ENCODE data around the gene YBX1.
"Not testable (repeated sequence)": the region's sequence is repeated elsewhere in the genome, so short reads cannot be mapped to it uniquely, and the experiment has no call there.

Gene YBX1

DNA sequence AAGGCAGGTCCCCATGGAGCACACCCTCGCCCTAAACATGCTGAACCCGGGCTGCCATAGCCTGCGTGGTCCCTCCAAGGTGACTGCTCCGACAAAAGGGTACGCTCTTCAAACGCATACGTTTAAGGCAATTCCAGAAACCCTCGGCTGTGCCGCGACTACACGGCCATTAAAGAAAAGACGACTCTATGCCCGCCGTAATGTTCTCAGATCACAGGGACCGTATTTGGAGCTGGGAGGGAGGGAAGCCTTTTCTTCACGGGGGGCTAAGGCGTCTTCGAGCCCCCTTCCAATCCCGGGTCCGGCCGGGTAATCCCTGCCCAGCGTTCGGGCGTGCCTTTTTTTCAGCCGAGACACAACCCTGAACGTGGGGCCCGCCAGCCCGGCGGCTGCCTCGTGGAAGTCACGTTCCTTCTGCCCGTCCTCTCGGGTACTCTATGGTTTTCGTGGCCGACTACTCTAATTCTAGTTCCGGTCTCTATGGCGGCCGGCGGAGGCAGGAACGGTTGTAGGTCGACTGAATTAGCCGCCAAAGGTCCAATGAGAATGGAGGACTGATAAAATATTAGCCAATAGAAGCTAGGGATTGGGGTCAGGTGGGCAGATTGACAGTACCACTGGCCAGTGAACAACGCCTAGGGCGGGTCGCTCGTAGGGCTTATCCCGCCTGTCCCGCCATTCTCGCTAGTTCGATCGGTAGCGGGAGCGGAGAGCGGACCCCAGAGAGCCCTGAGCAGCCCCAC lies at the start of gene YBX1:
TSS of gene YBX1 (plus strand) at position 678 of the 743 bp plus-strand sequence. CDS start 148 bp downstream, outside the sequence.
- peak; percentile 99 for DNase-seq (ENCODE audit: low spot score)

DNA sequence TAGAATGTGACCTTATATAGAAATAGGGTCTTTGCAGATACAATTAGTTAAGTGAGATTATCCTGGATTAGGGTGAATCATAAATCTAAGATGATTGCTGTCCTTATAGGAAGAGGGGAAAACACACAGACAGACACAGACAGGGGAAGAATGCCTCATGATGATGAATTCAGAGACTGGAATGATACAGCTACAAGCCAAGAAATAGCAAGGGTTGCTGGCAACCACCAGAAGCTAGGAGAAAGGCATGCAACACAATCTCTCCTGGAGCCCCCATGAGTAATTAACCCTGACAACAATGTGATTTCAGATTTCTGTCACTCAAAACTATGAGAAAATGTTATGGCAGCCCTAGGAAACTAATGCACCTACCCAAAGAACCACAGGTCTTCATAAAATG lies 43.1 kb upstream of the YBX1 start:
- no peak for DNase-seq (ENCODE audit: low spot score)

DNA sequence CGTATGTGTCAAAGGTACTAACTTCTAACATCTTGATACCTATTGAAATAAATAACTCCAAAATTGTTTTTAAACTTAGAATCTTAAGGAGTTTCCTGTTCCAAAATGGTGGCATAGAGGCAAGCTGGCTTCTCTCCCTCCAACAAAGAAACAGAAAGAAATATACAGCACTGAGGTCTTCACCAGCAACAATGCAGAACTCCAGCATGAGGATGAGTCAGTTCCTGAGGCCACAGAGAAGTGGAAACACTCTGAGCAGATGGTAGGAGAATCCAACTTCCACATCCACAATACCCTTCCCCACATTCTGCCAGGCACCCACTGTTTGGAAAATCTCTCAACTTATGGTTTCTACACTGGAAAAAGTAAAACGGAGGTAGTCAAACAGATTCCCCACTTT lies 36.2 kb upstream of the YBX1 start:
- DNase-seq (ENCODE audit: low spot score), result no peak

DNA sequence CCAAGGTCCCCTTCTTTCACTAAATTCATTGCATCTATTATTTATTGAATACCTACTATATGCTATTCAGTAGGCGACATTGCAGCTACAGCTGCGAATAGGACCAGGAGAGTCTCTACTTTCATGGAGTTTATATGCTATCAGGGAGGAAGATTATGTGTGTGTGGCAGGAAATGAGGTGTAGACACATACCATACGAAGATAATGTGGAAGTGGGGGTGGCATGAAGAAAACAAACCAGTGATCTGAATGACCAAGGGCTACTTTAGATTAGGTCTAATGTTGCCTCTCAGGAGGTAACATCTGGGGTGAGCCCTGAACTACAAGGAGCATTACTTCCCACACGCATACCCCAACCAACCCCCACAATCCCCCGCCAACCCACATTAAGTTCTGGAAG lies 25.0 kb upstream of the YBX1 start:
- DNase-seq (ENCODE audit: low spot score), result no peak

- peak; percentile 92 for DNase-seq (ENCODE audit: low spot score)
These were observed 24.0 kb upstream of the YBX1 start, which contains the start of gene PPIH for GRCh38 chr1:42657981-42658876. Gene PPIH (plus strand): TSS chr1:42658423. CDS start chr1:42658447, 24 bp downstream.

GRCh38 chr1:42658877-42659337 lies 23.3 kb upstream of the YBX1 start:
- DNase-seq (ENCODE audit: low spot score), result no peak

GRCh38 chr1:42660907-42661500 lies 21.2 kb upstream of the YBX1 start:
- peak; percentile 26 for DNase-seq (ENCODE audit: low spot score)

GRCh38 chr1:42669936-42670335 lies 12.3 kb upstream of the YBX1 start:
- DNase-seq (ENCODE audit: low spot score), result no peak

GRCh38 chr1:42670425-42670824 lies 11.8 kb upstream of the YBX1 start:
- DNase-seq (ENCODE audit: low spot score), result no peak

DNA sequence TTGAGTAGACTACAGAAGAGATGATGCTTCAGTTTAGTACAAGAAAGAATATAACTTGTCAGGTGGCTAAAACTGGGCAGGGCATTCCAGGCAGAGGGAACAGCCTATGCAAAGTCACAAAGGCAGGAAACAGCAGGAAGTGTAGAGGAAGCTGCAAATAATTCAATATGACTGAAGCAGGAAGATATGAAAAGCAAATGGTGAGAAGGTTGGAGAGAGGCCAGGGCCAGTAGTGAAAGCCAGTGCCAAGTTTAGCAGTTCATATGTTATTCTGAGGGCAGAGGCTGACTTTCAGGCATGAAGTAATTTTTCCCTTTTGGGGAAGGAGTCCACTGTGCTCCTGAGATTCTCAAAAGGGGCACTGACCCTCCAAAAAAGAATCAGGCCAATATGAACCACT lies 8.0 kb upstream of the YBX1 start:
- DNase-seq (ENCODE audit: low spot score), result no peak

GRCh38 chr1:42674682-42675081 lies 7.5 kb upstream of the YBX1 start:
- no peak for DNase-seq (ENCODE audit: low spot score)

- DNase-seq (ENCODE audit: low spot score), result no peak
These were observed 6.8 kb upstream of the YBX1 start for GRCh38 chr1:42675467-42675866.

DNA sequence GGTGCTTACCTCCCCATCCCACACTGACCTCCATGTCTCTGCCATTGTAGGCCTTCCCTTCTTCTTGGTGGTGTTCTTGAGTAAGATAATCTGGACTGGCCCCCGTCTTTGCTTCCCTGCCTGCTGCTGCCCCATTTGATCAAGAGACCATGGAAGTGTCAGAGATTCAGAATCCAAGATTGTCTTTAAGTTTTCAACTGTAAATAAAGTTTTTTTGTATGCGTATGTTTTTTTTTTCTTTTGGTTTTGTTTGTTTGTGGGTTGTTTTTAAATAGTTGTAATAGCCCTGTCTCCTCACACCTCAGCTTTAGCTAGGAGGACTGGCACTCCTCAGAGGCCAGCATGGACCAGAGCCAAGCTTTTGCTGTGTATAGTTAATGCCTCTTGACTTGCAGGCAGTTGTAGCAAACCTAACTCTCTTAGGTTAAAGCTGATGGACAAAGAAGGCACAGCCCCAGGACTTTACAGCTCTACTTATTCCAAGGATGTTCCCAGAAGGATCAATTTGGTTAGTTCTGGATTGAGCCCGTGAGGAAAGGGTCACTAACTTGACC lies 5.6 kb upstream of the YBX1 start:
- DNase-seq (ENCODE audit: low spot score), result no peak

- DNase-seq (ENCODE audit: low spot score), result no peak
These were observed 2.7 kb upstream of the YBX1 start for GRCh38 chr1:42679364-42679983.

- DNase-seq (ENCODE audit: low spot score), result no peak
These were observed 2.2 kb upstream of the YBX1 start for GRCh38 chr1:42680055-42680454.

- peak; percentile 30 for DNase-seq (ENCODE audit: low spot score)
These were observed 1.1 kb upstream of the YBX1 start for GRCh38 chr1:42680921-42681683.

DNA sequence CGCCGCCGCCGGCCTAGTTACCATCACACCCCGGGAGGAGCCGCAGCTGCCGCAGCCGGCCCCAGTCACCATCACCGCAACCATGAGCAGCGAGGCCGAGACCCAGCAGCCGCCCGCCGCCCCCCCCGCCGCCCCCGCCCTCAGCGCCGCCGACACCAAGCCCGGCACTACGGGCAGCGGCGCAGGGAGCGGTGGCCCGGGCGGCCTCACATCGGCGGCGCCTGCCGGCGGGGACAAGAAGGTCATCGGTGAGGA lies 193 bp downstream of the YBX1 start:
- not testable (repeated sequence) for DNase-seq (ENCODE audit: low spot score)

DNA sequence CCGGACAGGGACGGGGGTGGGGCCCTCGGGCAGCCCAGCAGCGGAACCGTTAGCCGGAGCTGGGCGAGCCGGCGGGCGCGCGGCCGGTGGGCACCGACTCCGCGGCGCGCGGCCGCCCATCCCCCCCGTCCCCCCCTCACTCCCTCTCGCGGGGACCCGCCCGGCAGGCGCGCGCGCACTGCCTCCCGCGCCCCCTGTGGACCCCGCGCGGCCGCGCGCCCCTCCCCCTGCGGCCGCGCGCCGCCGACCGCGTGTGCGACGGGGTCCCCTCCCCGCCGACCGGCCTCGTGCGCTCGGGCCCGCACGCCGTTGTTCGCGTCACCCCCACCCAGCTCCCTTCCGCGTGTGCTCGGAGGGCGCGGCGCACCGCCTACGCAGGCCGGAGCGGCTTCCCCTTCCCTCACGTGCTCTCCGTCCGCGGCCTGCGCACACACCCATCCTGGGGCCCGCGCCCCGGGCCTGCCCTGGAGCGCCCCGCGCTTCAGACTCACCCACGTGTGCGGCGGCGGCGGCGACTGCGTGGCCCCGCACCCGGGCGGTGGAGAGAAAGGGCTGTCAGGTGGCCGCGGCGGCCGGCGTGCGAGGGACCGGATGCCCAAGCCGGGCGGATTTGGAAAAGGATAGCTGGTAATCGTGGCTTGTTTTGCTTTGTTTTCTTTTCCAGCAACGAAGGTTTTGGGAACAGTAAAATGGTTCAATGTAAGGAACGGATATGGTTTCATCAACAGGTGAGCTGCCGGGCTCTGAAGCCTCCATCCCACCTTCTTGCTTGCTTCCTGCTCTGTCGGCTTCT lies 717 bp downstream of the YBX1 start:
- DNase-seq (ENCODE audit: low spot score), result peak; percentile 58

GRCh38 chr1:42684139-42684538 lies 1.9 kb downstream of the YBX1 start:
- no peak for DNase-seq (ENCODE audit: low spot score)

DNA sequence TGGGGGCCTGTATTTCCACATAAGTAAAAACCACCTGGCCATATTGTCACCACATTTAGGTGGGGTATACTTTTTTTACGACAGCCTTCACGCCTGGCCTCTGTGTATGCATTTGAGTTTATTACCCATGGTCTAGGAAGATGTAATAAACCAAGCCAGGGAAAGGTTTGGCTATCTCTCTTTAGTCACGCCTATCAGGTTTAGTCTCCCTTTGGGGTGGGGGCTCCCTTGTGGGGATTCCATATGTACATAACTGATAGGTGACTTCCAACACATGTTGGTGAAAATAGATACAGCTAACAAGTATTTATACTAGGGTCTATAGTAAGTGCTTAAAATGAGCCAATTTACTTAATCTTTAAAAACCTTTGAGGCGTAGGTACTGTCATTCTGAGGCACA lies 4.2 kb downstream of the YBX1 start:
- DNase-seq (ENCODE audit: low spot score), result no peak

DNA sequence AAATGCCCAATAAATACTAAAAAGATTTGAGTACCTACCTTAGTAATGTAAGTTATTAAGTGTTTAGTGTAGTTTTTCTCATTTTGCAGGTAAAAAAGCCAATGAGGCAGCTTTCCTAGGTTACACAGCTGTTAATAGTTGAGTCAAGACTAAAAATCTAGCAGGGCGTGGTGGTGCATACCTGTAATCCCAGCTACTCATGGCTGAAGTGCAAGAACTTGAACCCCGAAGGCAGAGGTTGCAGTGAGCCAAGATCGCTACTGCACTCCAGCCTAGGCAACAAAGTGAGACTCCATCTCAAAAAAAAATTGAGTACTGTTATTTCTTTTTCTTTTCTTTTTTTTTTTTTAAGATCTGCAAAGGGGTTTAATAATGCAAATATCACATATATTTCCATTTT lies 7.7 kb downstream of the YBX1 start:
- DNase-seq (ENCODE audit: low spot score), result no peak
